EH (cell line): ENCODE measurements around the gene DOCK11.

Experiments used
- DNase-seq: peaks from one replicate; pipeline ENCODE4 v3.0.0-alpha.2; 2015; ENCODE audit warnings: low read depth

Gene DOCK11

GRCh38 chrX:118530219-118530911 lies 34.8 kb downstream of the DOCK11 start:
- DNase-seq = peak; percentile 72

GRCh38 chrX:118534716-118535493 lies 39.3 kb downstream of the DOCK11 start:
- peak; percentile 33 for DNase-seq

- DNase-seq = no peak
These were observed 40.6 kb downstream of the DOCK11 start for GRCh38 chrX:118536204-118536603.

- DNase-seq = peak; percentile 59
These were observed 41.3 kb downstream of the DOCK11 start for GRCh38 chrX:118536687-118537461.

- no peak for DNase-seq
These were observed 42.8 kb downstream of the DOCK11 start for GRCh38 chrX:118538386-118538785.

- no peak for DNase-seq
These were observed 44.7 kb downstream of the DOCK11 start for GRCh38 chrX:118540342-118540741.

- no peak for DNase-seq
These were observed 45.9 kb downstream of the DOCK11 start for GRCh38 chrX:118541482-118541881.

GRCh38 chrX:118545510-118545909 lies 49.9 kb downstream of the DOCK11 start:
- DNase-seq = peak; percentile 62

GRCh38 chrX:118548841-118549240 lies 53.2 kb downstream of the DOCK11 start:
- no peak for DNase-seq

GRCh38 chrX:118550792-118551191 lies 55.2 kb downstream of the DOCK11 start:
- no peak for DNase-seq

GRCh38 chrX:118551426-118551825 lies 55.8 kb downstream of the DOCK11 start:
- no peak for DNase-seq

- peak; percentile 79 for DNase-seq
These were observed 56.7 kb downstream of the DOCK11 start for GRCh38 chrX:118552121-118552900.

GRCh38 chrX:118553042-118553710 lies 57.6 kb downstream of the DOCK11 start:
- DNase-seq = peak; percentile 38

GRCh38 chrX:118554511-118554910 lies 58.9 kb downstream of the DOCK11 start:
- no peak for DNase-seq

- no peak for DNase-seq
These were observed 63.3 kb downstream of the DOCK11 start for GRCh38 chrX:118558926-118559325.

- no peak for DNase-seq
These were observed 64.9 kb downstream of the DOCK11 start for GRCh38 chrX:118560489-118560888.

- no peak for DNase-seq
These were observed 67.1 kb downstream of the DOCK11 start for GRCh38 chrX:118562582-118563164.

GRCh38 chrX:118564498-118564897 lies 68.9 kb downstream of the DOCK11 start:
- DNase-seq = no peak

GRCh38 chrX:118565853-118566252 lies 70.2 kb downstream of the DOCK11 start:
- DNase-seq = no peak

- peak; percentile 79 for DNase-seq
These were observed 70.7 kb downstream of the DOCK11 start for GRCh38 chrX:118566359-118566758.

- DNase-seq = no peak
These were observed 74.1 kb downstream of the DOCK11 start for GRCh38 chrX:118569676-118570075.
